Fibroblast of skin of right biceps (primary cell): ENCODE data around the gene C16orf87.
A peak's percentile ranks its signal among the peaks of the same experiment; 100 is the strongest.
"Not testable (repeated sequence)": the region's sequence is repeated elsewhere in the genome, so short reads cannot be mapped to it uniquely, and the experiment has no call there.

Source experiments
- DNase-seq: peaks from one replicate; pipeline ENCODE4 v3.0.0-alpha.2; 2013

C16orf87 gene

DNA sequence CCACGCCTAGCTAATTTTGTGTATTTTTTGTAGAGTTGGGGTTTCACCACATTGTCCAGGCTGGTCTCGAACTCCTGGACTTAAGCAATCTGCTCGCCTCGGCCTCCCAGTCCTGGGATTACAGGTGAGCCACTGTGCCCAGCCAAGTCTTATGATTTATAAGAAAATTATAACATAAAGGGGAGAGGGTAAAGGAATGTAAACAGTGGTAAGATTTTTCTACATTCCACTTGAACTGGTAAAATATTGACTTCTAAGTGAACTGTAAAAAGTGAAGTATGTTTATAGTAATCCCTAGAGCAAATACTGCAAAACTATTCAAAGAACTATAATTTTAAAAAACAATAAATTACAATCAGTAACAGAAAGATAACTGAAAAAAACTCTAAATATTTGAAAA is 33.5 kb downstream of the C16orf87 start:
- DNase-seq: no peak

DNA sequence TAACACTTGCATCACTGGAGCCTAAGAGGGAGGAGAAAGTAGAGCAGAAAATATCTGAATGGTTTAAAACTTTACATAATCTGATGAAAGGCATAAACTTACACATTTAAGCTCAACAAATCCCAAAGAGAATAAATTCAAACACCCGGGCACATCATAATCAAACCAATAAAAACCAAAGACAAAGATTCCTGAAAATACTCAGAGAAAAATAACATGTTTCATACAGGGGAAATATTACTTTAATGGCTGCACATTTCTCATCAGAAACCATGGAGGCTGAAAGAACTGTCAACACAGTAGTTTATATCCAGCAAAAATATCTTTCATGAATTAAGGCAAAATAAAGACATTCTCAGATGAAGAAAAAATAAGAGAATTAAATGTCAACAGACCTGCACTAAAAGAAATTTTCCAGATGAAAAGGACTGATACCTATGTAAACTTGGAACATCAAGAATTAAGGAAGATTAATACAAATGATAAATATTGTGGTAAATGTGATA is 34.2 kb downstream of the C16orf87 start:
- no peak for DNase-seq

GRCh38 chr16:46793841-46794240 is 37.1 kb downstream of the C16orf87 start:
- no peak for DNase-seq

DNA sequence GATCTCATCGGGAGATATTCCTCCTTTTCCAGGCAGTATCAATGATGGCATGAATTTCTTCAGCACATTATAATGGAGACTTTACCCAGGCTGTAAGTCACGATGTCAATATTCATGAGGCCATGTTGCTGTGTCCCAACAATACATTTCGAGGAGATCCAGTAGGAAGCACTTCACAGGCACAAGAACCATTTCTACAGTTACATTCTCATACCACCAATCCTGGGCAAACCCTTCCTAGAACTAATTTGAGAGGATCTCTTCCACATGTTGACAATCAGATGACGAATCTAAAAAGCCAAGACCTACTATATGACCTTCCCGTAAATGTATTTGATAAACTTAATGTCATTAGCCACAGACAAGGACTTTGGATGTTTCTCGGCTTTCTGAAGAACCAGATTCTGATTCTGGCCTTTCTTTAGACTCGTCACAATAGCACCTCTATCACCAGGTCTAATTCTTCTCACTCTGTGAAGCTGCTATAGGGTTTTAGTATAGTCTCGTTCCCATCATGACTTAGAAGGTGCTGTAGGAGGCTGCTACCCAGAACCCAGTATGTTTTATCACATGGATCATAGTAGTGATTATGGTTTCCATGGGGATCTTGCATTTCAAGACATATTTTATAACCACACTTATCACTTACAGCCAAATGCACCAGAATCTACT is 40.2 kb downstream of the C16orf87 start:
- DNase-seq: no peak

DNA sequence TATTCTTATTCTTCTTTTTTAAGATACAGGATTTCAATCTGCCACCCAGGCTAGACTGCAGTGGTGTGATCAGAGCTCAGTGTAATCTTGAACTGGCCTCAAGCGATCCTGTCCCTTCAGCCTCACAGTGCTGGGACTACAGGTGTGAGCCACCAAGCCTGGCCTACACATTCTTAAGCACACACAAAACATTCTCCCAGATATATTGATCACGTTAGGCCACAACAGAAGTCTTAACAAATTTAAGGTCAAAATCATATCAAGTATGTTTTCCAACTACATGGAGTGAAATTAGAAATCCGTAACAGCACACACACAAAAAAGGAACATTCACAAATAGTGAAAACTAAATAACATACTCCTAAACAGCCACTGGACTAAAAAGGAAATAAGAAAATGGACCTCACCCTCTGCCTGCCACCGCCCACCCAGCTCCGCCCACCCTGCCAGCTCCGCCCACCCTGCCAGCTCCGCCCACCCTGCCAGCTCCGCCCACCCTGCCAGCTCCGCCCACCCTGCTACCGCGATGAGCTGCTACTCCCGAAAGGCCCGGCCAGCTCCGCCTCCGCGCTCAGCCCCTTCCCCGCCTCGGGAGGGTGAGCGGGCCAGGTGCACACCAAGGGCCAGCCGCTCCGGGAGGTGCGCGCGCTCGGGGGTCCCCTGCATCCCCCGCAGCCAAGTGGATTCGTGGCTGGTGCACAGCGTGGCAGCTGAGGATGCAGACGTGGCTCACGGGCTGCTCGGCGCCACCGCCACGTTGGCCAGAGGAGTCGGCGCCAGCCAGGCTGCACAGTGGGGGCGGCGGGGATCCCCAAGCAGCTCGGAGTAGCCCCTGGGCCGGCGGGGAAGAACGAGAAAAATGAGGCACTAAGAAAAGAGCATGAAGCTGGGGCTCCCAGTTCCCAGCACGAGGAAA is 41.2 kb downstream of the C16orf87 start:
- peak; percentile 58 for DNase-seq

DNA sequence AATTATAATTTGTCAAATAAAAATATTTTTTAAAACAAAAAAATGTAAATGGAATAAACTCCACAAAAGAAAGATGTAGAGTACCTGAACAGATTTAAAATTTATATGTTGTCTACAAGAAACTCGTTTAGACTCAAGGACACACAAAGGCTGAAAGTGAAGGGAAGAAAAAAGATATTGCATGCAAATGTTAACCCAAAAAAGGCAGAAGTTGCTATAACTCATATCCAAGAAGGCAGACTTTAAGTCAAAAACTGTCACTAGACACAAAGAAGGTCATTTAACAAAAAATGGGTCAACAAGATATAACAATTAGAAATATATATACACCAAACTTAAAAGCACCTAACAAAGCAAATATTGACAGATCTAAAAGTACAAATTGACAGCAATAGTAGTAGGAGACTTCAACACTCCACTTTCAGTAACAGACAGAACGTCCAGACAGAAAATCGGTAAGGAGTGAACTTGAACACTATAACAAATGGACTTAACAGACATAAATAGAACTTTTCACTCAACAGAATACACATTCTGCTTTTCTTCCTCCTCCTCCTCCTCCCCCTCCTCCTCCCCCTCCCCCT is 42.0 kb downstream of the C16orf87 start:
- DNase-seq: no peak

- no peak for DNase-seq
These were observed 43.1 kb downstream of the C16orf87 start for GRCh38 chr16:46787909-46788308.

- DNase-seq: no peak
These were observed 45.7 kb downstream of the C16orf87 start for GRCh38 chr16:46785076-46785845.

- DNase-seq: not testable (repeated sequence)
These were observed 46.4 kb downstream of the C16orf87 start for GRCh38 chr16:46784569-46784968.

DNA sequence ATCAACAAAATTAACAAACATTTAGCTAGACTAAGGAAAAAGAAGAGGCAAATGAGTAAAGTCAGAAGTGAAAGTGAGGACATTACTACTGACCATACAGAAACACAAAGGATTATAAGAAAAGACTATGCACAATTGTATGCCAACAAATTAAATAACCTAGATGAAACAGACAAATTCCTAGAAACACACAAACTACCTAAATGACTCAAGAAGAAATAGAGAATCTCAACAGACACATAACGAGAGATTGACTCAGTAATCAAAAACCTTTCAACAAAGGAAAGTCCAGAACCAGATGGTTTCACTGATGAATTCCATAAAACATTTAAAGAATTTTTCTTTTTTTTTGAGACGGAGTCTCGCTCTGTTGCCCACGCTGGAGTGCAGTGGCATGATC is 47.2 kb downstream of the C16orf87 start:
- DNase-seq: peak; percentile 26

- DNase-seq: no peak
These were observed 48.7 kb downstream of the C16orf87 start for GRCh38 chr16:46782320-46782719.

DNA sequence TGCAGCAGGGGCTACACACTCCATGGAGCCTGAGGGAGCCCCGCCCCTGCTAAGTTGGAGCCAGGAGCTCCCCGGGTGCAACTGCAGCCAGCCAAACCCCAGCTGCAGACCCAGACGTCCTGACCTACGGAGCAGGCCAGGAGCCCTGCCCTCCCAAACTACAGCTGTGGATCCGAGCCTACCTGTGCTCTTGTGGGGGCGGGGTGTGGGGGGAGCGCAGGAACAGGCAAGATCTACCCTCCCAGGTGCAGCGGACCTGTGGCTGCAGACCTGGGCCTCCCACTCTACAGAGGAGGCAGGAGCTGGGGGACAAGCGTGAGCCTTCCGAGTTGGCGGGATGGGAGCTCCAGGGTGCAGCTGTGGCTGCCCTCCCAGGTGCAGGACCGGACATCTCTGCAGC is 53.2 kb downstream of the C16orf87 start:
- no peak for DNase-seq

DNA sequence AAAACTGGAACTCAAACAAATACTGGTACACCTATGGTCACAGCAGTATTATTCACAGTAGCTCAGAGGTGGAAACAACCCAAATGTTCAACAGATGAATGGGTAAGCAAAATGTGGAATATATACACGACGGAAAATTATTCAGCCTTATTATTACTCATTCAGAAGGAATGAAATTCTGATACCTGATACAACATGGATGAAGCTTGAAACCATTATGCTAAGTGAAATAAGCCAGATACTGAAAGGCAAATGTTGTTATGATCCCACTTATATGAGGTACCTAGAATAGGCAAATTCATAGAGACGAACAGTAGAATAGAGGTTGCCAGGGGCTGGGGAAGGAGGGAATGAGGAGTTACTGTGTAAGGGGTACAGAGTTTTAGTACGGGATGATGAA is 55.8 kb downstream of the C16orf87 start:
- DNase-seq: no peak

- DNase-seq: no peak
These were observed 56.2 kb downstream of the C16orf87 start for GRCh38 chr16:46774743-46775177.

GRCh38 chr16:46772463-46772862 is 58.5 kb downstream of the C16orf87 start:
- no peak for DNase-seq

DNA sequence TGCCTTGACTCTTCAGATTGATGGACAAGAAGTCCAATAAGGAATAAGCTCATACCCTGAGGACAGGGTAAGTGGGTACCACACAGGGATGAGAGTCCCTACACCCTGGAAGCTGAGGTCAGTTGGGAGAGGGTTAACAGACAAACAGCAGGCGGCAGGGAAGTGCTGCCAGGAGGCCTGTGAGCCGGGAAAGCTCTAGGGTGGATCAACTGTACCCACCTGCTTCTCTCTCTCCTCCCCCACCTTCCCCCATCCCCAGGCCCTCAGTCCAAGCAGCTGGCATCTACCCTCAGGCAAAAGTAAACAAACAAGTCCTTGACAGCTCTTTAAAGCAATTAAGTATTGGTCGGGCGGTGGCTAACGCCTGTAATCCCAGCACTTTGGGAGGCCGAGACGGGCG is 62.2 kb downstream of the C16orf87 start:
- DNase-seq: no peak

GRCh38 chr16:46765050-46765449 is 65.9 kb downstream of the C16orf87 start:
- peak; percentile 72 for DNase-seq

- DNase-seq: no peak
These were observed 67.8 kb downstream of the C16orf87 start for GRCh38 chr16:46763147-46763546.

DNA sequence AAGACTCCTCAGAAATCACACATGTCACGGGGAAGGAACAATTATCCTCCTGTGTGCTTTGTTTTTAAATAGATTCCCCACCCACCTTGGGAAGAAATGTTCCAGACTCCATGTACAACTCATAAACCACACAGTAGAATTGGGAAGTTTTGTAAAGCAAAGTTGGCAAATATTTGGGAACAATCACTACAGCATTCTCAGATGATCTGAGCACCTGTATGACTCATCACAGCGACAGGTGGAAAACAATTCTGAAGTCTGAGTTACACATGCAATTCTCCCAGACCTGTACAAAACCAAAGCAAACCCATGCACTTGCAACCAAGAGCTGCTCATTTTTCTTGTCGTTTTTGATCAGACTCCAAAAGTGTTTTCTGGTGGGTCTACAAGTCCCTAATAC is 68.4 kb downstream of the C16orf87 start:
- DNase-seq: no peak

GRCh38 chr16:46759309-46759708 is 71.7 kb downstream of the C16orf87 start:
- DNase-seq: no peak

- no peak for DNase-seq
These were observed 73.5 kb downstream of the C16orf87 start for GRCh38 chr16:46757339-46758050.

DNA sequence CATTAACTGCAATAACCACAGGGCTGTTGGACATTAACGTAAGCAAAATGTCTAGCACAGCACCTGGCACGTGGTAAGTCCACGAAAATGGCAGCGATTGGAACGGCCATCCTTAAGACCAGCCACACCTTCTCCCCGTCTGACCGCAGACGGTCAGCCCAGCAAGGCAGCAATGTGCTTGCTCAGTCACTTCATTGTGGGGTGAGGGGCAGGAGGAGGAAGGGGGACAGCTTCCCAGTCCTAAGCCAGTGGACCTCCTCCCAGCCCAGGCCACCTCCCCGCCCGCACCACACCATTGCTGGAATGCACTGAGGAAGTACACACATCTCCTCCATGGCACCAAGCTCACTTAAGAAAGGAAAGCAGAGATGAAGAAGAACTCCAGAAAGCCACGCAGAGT is 74.2 kb downstream of the C16orf87 start:
- no peak for DNase-seq
